ENCODE measurements around the gene PLCH1. TPM values are rescaled to one million over a fixed set of nuclear protein-coding genes. Genes with fewer than 3 reads are reported as not detected.

Gene PLCH1
- total and polyA plus RNA-seq, 2 of the 13 experiments (the other 11 are each of a cell fraction or from before 2014, with no cell fraction given), result 2.0 to 3.0 TPM

DNA sequence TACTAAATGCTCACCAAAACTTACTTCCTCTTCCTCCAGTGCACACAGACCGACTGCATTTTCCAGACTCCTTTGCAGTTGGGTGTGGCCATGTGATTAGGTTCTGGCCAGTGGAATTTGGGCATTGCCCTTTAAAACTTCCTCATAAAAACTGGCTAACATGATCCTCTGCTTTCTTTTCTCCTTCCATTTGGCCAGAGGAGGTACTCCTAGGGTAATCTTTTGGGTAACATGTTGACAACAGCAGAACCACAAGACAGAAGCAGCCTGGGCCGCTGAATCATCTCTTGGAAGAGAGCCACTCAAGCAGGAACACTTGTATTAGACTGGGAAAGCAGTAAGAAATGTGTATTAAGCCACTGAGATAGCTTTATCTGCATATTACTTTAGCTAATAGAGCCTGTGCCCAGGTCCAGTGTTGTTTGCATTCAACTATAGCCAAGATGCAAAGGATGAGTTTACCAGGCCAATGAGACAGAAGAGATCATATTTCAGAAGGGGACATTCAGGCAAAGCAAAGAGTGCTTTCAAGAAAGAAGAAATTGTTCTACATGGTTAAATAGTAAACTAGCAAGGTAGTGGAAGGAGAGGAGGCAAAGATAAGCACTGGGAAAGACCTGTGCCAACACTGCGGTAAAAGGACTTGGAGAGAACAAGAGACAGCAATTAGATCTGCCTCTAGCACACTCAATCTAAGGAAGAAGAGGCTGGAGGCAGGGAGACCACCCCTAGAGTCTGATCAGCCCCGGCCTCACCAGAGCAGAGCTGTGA, 79.8 kb downstream of the PLCH1 start (continued):
- TF ChIP-seq FOXM1 (CRISPR knock-in tag; IDR thresholded peaks at IDR 0.05) (no peak), KDM5A (IDR thresholded peaks at IDR 0.05; ENCODE audit: borderline replicate concordance, low read length) (no peak), ZNF674 (CRISPR knock-in tag; IDR thresholded peaks at IDR 0.05; ENCODE audit: low read depth) (no peak), PPARG (CRISPR knock-in tag; conservative IDR thresholded peaks at IDR 0.05) (0 out of 2 replicates have a peak, but pooled peaks have one; percentile 29), SMAD3 (CRISPR knock-in tag; IDR thresholded peaks at IDR 0.05) (no peak), TEAD2 (CRISPR knock-in tag; IDR thresholded peaks at IDR 0.05) (no peak), FOXO1 (CRISPR knock-in tag; IDR thresholded peaks at IDR 0.05) (no peak; the same call in 1 of the 2 replicates), ZNF124 (CRISPR knock-in tag; IDR thresholded peaks at IDR 0.05) (no peak), ZNF317 (CRISPR knock-in tag; IDR thresholded peaks at IDR 0.05) (no peak), SCMH1 (CRISPR knock-in tag; IDR thresholded peaks at IDR 0.05; ENCODE audit: borderline replicate concordance) (no peak), ZFP37 (CRISPR knock-in tag; IDR thresholded peaks at IDR 0.05; ENCODE audit: borderline replicate concordance) (no peak), GLI4 (CRISPR knock-in tag; IDR thresholded peaks at IDR 0.05; ENCODE audit: borderline replicate concordance) (no peak), FOXP1 (IDR thresholded peaks at IDR 0.05) (no peak), FOXP1 (CRISPR knock-in tag; IDR thresholded peaks at IDR 0.05) (peak; percentile 72)
- TF ChIP-seq, protein P1, sequence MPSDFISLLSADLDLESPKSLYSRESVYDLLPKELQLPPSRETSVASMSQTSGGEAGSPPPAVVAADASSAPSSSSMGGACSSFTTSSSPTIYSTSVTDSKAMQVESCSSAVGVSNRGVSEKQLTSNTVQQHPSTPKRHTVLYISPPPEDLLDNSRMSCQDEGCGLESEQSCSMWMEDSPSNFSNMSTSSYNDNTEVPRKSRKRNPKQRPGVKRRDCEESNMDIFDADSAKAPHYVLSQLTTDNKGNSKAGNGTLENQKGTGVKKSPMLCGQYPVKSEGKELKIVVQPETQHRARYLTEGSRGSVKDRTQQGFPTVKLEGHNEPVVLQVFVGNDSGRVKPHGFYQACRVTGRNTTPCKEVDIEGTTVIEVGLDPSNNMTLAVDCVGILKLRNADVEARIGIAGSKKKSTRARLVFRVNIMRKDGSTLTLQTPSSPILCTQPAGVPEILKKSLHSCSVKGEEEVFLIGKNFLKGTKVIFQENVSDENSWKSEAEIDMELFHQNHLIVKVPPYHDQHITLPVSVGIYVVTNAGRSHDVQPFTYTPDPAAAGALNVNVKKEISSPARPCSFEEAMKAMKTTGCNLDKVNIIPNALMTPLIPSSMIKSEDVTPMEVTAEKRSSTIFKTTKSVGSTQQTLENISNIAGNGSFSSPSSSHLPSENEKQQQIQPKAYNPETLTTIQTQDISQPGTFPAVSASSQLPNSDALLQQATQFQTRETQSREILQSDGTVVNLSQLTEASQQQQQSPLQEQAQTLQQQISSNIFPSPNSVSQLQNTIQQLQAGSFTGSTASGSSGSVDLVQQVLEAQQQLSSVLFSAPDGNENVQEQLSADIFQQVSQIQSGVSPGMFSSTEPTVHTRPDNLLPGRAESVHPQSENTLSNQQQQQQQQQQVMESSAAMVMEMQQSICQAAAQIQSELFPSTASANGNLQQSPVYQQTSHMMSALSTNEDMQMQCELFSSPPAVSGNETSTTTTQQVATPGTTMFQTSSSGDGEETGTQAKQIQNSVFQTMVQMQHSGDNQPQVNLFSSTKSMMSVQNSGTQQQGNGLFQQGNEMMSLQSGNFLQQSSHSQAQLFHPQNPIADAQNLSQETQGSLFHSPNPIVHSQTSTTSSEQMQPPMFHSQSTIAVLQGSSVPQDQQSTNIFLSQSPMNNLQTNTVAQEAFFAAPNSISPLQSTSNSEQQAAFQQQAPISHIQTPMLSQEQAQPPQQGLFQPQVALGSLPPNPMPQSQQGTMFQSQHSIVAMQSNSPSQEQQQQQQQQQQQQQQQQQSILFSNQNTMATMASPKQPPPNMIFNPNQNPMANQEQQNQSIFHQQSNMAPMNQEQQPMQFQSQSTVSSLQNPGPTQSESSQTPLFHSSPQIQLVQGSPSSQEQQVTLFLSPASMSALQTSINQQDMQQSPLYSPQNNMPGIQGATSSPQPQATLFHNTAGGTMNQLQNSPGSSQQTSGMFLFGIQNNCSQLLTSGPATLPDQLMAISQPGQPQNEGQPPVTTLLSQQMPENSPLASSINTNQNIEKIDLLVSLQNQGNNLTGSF (CRISPR knock-in tag; IDR thresholded peaks at IDR 0.05), result no peak
- TF ChIP-seq, protein P2, sequence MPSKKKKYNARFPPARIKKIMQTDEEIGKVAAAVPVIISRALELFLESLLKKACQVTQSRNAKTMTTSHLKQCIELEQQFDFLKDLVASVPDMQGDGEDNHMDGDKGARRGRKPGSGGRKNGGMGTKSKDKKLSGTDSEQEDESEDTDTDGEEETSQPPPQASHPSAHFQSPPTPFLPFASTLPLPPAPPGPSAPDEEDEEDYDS (CRISPR knock-in tag; IDR thresholded peaks at IDR 0.05), result peak; percentile 43; the same call in 1 of the 2 replicates
- TF ChIP-seq, protein P3, sequence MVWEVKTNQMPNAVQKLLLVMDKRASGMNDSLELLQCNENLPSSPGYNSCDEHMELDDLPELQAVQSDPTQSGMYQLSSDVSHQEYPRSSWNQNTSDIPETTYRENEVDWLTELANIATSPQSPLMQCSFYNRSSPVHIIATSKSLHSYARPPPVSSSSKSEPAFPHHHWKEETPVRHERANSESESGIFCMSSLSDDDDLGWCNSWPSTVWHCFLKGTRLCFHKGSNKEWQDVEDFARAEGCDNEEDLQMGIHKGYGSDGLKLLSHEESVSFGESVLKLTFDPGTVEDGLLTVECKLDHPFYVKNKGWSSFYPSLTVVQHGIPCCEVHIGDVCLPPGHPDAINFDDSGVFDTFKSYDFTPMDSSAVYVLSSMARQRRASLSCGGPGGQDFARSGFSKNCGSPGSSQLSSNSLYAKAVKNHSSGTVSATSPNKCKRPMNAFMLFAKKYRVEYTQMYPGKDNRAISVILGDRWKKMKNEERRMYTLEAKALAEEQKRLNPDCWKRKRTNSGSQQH (CRISPR knock-in tag; IDR thresholded peaks at IDR 0.05; ENCODE audit: low read depth), result no peak
- TF ChIP-seq, protein P4, sequence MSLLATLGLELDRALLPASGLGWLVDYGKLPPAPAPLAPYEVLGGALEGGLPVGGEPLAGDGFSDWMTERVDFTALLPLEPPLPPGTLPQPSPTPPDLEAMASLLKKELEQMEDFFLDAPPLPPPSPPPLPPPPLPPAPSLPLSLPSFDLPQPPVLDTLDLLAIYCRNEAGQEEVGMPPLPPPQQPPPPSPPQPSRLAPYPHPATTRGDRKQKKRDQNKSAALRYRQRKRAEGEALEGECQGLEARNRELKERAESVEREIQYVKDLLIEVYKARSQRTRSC (CRISPR knock-in tag; IDR thresholded peaks at IDR 0.05; ENCODE audit: low read depth), result no peak
- TF ChIP-seq, protein P5, sequence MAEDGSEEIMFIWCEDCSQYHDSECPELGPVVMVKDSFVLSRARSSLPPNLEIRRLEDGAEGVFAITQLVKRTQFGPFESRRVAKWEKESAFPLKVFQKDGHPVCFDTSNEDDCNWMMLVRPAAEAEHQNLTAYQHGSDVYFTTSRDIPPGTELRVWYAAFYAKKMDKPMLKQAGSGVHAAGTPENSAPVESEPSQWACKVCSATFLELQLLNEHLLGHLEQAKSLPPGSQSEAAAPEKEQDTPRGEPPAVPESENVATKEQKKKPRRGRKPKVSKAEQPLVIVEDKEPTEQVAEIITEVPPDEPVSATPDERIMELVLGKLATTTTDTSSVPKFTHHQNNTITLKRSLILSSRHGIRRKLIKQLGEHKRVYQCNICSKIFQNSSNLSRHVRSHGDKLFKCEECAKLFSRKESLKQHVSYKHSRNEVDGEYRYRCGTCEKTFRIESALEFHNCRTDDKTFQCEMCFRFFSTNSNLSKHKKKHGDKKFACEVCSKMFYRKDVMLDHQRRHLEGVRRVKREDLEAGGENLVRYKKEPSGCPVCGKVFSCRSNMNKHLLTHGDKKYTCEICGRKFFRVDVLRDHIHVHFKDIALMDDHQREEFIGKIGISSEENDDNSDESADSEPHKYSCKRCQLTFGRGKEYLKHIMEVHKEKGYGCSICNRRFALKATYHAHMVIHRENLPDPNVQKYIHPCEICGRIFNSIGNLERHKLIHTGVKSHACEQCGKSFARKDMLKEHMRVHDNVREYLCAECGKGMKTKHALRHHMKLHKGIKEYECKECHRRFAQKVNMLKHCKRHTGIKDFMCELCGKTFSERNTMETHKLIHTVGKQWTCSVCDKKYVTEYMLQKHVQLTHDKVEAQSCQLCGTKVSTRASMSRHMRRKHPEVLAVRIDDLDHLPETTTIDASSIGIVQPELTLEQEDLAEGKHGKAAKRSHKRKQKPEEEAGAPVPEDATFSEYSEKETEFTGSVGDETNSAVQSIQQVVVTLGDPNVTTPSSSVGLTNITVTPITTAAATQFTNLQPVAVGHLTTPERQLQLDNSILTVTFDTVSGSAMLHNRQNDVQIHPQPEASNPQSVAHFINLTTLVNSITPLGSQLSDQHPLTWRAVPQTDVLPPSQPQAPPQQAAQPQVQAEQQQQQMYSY (CRISPR knock-in tag; IDR thresholded peaks at IDR 0.05), result no peak

Data from HepG2 (cell line).